ENCODE measurements around the gene FFAR2.

DNA sequence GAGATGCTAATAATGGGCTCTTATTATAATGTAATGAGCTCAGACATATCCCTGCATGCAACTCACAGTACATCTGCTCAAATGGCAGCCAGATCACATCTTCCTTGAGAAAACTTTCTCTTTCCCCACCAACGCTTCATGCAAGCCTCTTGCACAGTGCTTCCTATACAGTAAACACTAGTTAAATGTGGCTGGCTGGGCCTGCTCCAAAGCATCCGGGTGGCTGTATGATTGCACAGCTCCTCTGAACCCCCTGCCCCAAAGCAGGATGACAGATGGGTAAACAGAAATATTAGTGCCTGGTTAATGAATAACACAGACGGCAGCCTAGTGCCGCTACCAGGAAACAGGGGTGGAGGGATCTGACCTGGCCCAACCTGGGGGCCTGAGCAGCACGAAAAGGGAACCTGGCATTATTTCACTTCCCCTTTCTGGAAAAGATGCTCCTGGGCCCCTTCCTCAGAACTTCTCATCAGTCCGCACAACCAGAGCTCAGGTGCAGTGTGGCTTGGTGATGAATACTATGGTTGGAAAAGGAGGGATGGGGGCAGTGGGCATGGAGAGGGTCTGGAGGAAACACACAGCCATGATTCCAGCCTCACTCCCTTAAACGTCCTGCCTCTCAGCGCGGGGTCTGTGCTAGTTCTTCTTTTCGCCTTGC is 10.8 kb downstream of the FFAR2 start:
- TF ChIP-seq TAF1 (IDR thresholded peaks at IDR 0.05; ENCODE audit: low read depth) (no peak), CREB1 (IDR thresholded peaks at IDR 0.05; ENCODE audit: low read depth) (no peak), NFIC (IDR thresholded peaks at IDR 0.05) (no peak), EP300 (IDR thresholded peaks at IDR 0.05; ENCODE audit: borderline replicate concordance) (no peak), EGR1 (IDR thresholded peaks at IDR 0.05) (no peak), FOXM1 (IDR thresholded peaks at IDR 0.05; ENCODE audit: borderline replicate concordance, low read depth) (no peak), TEAD4 (IDR thresholded peaks at IDR 0.05) (no peak), TCF12 (IDR thresholded peaks at IDR 0.05; ENCODE audit: low read depth) (no peak), CEBPB (IDR thresholded peaks at IDR 0.05) (no peak)
- TF ChIP-seq, protein P1, sequence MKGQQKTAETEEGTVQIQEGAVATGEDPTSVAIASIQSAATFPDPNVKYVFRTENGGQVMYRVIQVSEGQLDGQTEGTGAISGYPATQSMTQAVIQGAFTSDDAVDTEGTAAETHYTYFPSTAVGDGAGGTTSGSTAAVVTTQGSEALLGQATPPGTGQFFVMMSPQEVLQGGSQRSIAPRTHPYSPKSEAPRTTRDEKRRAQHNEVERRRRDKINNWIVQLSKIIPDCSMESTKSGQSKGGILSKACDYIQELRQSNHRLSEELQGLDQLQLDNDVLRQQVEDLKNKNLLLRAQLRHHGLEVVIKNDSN (IDR thresholded peaks at IDR 0.05) = no peak
- TF ChIP-seq, protein P2, sequence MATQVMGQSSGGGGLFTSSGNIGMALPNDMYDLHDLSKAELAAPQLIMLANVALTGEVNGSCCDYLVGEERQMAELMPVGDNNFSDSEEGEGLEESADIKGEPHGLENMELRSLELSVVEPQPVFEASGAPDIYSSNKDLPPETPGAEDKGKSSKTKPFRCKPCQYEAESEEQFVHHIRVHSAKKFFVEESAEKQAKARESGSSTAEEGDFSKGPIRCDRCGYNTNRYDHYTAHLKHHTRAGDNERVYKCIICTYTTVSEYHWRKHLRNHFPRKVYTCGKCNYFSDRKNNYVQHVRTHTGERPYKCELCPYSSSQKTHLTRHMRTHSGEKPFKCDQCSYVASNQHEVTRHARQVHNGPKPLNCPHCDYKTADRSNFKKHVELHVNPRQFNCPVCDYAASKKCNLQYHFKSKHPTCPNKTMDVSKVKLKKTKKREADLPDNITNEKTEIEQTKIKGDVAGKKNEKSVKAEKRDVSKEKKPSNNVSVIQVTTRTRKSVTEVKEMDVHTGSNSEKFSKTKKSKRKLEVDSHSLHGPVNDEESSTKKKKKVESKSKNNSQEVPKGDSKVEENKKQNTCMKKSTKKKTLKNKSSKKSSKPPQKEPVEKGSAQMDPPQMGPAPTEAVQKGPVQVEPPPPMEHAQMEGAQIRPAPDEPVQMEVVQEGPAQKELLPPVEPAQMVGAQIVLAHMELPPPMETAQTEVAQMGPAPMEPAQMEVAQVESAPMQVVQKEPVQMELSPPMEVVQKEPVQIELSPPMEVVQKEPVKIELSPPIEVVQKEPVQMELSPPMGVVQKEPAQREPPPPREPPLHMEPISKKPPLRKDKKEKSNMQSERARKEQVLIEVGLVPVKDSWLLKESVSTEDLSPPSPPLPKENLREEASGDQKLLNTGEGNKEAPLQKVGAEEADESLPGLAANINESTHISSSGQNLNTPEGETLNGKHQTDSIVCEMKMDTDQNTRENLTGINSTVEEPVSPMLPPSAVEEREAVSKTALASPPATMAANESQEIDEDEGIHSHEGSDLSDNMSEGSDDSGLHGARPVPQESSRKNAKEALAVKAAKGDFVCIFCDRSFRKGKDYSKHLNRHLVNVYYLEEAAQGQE (IDR thresholded peaks at IDR 0.05; ENCODE audit: low read depth) = no peak
